ENCODE data around the gene ADGRL3. TPM values are rescaled to one million over a fixed set of nuclear protein-coding genes. Genes with fewer than 3 reads are reported as not detected.

Gene ADGRL3
- polyA plus RNA-seq, 2 donors: 0.12 to 0.20 TPM

DNA sequence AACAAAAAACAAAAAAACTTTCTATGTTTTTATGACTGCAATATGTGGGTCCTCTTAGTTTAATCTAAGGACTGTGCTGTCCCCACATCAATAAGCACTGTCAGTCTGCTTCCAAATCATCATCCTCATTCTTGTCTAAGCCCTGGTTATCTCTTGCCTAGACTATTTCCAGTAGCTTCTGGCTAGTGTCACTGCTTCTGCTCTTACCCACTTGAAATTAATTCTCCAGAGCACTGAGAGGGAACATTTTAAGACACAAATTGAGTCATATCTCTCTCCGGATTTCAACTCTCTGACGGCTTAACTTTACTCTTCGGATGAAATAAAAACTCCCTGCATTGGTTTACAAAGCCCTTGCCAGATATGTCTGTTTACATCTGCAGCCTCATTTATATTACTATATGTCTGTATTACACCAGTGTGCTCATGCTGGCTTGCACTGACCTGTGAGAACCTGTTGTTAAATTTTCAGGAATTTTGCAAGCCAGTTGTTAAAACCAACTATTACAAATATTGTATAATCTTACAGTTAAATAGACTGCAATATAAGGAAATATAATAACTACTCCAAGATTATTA lies 345.9 kb downstream of the ADGRL3 start:
- no peaks in the 10 kb centered on the region for H3K4me1 ChIP-seq (ENCODE audit: control insufficient read depth in 2 of 2, insufficient read depth in 2 of 2, low read length in 1 of 2)
- no peaks in the 10 kb centered on the region for H3K36me3 ChIP-seq (ENCODE audit: control insufficient read depth in 2 of 2, insufficient read depth in 2 of 2, low read length in 1 of 2)
- H3K27ac ChIP-seq (ENCODE audit: low read depth in 2 of 2, low read length in 1 of 2): no peak overlapping the region
- no peak overlapping the region for H3K4me3 ChIP-seq (ENCODE audit: low read depth in 1 of 2, low read length in 2 of 2)
- 30 to 49% methylated on average over 3 of the region's 3 CpGs for WGBS, 2 donors
- no peaks in the 10 kb centered on the region for H3K9me3 ChIP-seq (ENCODE audit: control insufficient read depth in 2 of 2, insufficient read depth in 1 of 2, low read depth in 1 of 2, low read length in 1 of 2)
- H3K27me3 ChIP-seq (ENCODE audit: control insufficient read depth in 1 of 2, insufficient read depth in 2 of 2, low read length in 2 of 2): no peaks in the 10 kb centered on the region

GRCh38 chr4:61549336-61549735 lies 349.2 kb downstream of the ADGRL3 start:
- H3K4me1 ChIP-seq (ENCODE audit: control insufficient read depth in 2 of 2, insufficient read depth in 2 of 2, low read length in 1 of 2): no peaks in the 10 kb centered on the region

DNA sequence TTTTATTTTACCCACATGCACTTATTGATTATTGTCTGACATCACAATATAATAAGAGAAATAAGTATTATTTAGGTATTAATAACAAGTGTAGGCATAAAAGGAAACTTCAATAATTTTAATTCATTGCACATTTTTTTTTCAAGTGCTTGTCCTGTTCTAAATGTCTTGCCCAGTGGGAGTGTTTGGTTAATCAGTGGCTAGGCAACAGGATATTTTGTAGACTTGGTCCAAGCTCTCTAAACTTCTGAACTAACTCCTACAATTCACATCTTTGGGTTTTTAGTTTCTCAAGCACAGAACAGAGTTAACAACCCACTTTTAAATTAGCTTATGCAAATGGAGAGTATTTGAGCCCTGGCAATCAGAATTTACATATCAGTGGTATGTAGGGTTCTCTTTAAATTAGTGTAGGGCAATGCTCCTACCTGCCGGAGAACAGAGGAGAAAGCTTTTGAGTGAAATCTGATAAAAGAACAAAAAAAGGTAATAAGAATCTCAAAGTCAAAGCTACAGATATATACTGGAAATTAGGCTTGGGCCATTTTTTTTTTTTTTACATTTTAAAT lies 353.5 kb downstream of the ADGRL3 start:
- Histone ChIP-seq H3K4me3 (ENCODE audit: low read depth in 1 of 2, low read length in 2 of 2) (no peak overlapping the region), H3K9me3 (ENCODE audit: control insufficient read depth in 2 of 2, insufficient read depth in 1 of 2, low read depth in 1 of 2, low read length in 1 of 2) (no peaks in the 10 kb centered on the region), H3K36me3 (ENCODE audit: control insufficient read depth in 2 of 2, insufficient read depth in 2 of 2, low read length in 1 of 2) (no peaks in the 10 kb centered on the region), H3K27ac (ENCODE audit: low read depth in 2 of 2, low read length in 1 of 2) (no peak overlapping the region), H3K4me1 (ENCODE audit: control insufficient read depth in 2 of 2, insufficient read depth in 2 of 2, low read length in 1 of 2) (no peaks in the 10 kb centered on the region), H3K27me3 (ENCODE audit: control insufficient read depth in 1 of 2, insufficient read depth in 2 of 2, low read length in 2 of 2) (no peaks in the 10 kb centered on the region)
- 84 to 98% methylated on average over 1 of the region's 1 CpG for WGBS, 2 donors

More at GRCh38 chr4:61549336-61549735, 349.2 kb downstream of the ADGRL3 start:
- 90 to 91% methylated on average over 2 of the region's 2 CpGs for WGBS, 2 donors
- no peak overlapping the region for H3K27ac ChIP-seq (ENCODE audit: low read depth in 2 of 2, low read length in 1 of 2)
- no peaks in the 10 kb centered on the region for H3K36me3 ChIP-seq (ENCODE audit: control insufficient read depth in 2 of 2, insufficient read depth in 2 of 2, low read length in 1 of 2)
- H3K9me3 ChIP-seq (ENCODE audit: control insufficient read depth in 2 of 2, insufficient read depth in 1 of 2, low read depth in 1 of 2, low read length in 1 of 2): no peaks in the 10 kb centered on the region
- no peaks in the 10 kb centered on the region for H3K27me3 ChIP-seq (ENCODE audit: control insufficient read depth in 1 of 2, insufficient read depth in 2 of 2, low read length in 2 of 2)
- no peak overlapping the region for H3K4me3 ChIP-seq (ENCODE audit: low read depth in 1 of 2, low read length in 2 of 2)

DNA sequence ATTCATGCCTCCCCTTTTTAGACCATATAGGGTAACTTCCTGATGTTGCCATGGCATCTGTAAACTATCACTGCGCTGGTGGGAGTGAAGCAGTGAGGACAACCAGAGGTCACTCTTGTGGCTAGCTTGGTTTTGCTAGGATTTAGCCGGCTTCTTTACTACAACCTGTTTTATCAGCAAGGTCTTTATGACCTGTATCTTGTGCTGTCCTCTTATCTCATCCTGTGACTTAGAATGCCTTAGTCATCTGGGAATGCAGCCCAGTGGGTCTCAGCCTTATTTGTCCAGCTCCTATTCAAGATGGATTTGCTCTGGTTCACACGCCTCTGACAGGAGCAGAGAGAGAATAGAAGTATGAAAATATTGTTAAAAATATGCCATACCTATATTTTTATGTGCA lies 355.7 kb downstream of the ADGRL3 start:
- Histone ChIP-seq H3K27me3 (ENCODE audit: control insufficient read depth in 1 of 2, insufficient read depth in 2 of 2, low read length in 2 of 2) (no peaks in the 10 kb centered on the region), H3K36me3 (ENCODE audit: control insufficient read depth in 2 of 2, insufficient read depth in 2 of 2, low read length in 1 of 2) (no peaks in the 10 kb centered on the region), H3K27ac (ENCODE audit: low read depth in 2 of 2, low read length in 1 of 2) (no peak overlapping the region), H3K4me1 (ENCODE audit: control insufficient read depth in 2 of 2, insufficient read depth in 2 of 2, low read length in 1 of 2) (no peaks in the 10 kb centered on the region), H3K4me3 (ENCODE audit: low read depth in 1 of 2, low read length in 2 of 2) (no peak overlapping the region), H3K9me3 (ENCODE audit: control insufficient read depth in 2 of 2, insufficient read depth in 1 of 2, low read depth in 1 of 2, low read length in 1 of 2) (no peaks in the 10 kb centered on the region)
- WGBS, 2 donors: 47 to 64% methylated on average over 3 of the region's 3 CpGs

GRCh38 chr4:61556277-61556676 lies 356.2 kb downstream of the ADGRL3 start:
- Histone ChIP-seq H3K27me3 (ENCODE audit: control insufficient read depth in 1 of 2, insufficient read depth in 2 of 2, low read length in 2 of 2) (no peaks in the 10 kb centered on the region), H3K4me3 (ENCODE audit: low read depth in 1 of 2, low read length in 2 of 2) (no peak overlapping the region), H3K9me3 (ENCODE audit: control insufficient read depth in 2 of 2, insufficient read depth in 1 of 2, low read depth in 1 of 2, low read length in 1 of 2) (no peaks in the 10 kb centered on the region), H3K4me1 (ENCODE audit: control insufficient read depth in 2 of 2, insufficient read depth in 2 of 2, low read length in 1 of 2) (no peaks in the 10 kb centered on the region), H3K27ac (ENCODE audit: low read depth in 2 of 2, low read length in 1 of 2) (no peak overlapping the region), H3K36me3 (ENCODE audit: control insufficient read depth in 2 of 2, insufficient read depth in 2 of 2, low read length in 1 of 2) (no peaks in the 10 kb centered on the region)
- WGBS, 2 donors: 61 to 89% methylated on average over 1 of the region's 1 CpG

DNA sequence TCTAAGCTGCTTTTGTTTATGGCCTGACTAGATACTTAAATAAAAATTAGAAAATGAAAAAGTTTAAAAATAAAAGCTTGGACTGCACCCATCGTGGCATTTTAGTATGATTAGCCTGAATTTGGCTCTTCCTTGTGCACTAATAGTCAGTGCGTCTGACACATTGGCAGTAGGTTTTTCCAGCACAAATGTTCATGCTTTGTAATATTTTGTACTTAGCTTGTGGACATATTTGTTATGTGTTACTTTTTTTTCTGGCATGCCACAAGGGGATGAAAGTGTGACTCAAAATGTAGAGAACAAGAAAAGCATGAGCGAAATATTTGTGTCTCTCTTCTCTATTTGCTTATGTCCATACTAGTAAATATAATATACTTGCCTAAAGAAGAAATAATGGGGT lies 359.3 kb downstream of the ADGRL3 start:
- Histone ChIP-seq H3K27ac (ENCODE audit: low read depth in 2 of 2, low read length in 1 of 2) (no peak overlapping the region), H3K36me3 (ENCODE audit: control insufficient read depth in 2 of 2, insufficient read depth in 2 of 2, low read length in 1 of 2) (no peaks in the 10 kb centered on the region), H3K27me3 (ENCODE audit: control insufficient read depth in 1 of 2, insufficient read depth in 2 of 2, low read length in 2 of 2) (no peaks in the 10 kb centered on the region), H3K9me3 (ENCODE audit: control insufficient read depth in 2 of 2, insufficient read depth in 1 of 2, low read depth in 1 of 2, low read length in 1 of 2) (no peaks in the 10 kb centered on the region), H3K4me3 (ENCODE audit: low read depth in 1 of 2, low read length in 2 of 2) (no peak overlapping the region), H3K4me1 (ENCODE audit: control insufficient read depth in 2 of 2, insufficient read depth in 2 of 2, low read length in 1 of 2) (no peaks in the 10 kb centered on the region)
- WGBS, 2 donors: 77% methylated on average over 3 of the region's 3 CpGs

- Histone ChIP-seq H3K27me3 (ENCODE audit: control insufficient read depth in 1 of 2, insufficient read depth in 2 of 2, low read length in 2 of 2) (no peaks in the 10 kb centered on the region), H3K9me3 (ENCODE audit: control insufficient read depth in 2 of 2, insufficient read depth in 1 of 2, low read depth in 1 of 2, low read length in 1 of 2) (no peaks in the 10 kb centered on the region), H3K36me3 (ENCODE audit: control insufficient read depth in 2 of 2, insufficient read depth in 2 of 2, low read length in 1 of 2) (no peaks in the 10 kb centered on the region), H3K27ac (ENCODE audit: low read depth in 2 of 2, low read length in 1 of 2) (no peak overlapping the region), H3K4me1 (ENCODE audit: control insufficient read depth in 2 of 2, insufficient read depth in 2 of 2, low read length in 1 of 2) (no peaks in the 10 kb centered on the region), H3K4me3 (ENCODE audit: low read depth in 1 of 2, low read length in 2 of 2) (no peak overlapping the region)
Measured at GRCh38 chr4:61561028-61561427, 360.9 kb downstream of the ADGRL3 start.

DNA sequence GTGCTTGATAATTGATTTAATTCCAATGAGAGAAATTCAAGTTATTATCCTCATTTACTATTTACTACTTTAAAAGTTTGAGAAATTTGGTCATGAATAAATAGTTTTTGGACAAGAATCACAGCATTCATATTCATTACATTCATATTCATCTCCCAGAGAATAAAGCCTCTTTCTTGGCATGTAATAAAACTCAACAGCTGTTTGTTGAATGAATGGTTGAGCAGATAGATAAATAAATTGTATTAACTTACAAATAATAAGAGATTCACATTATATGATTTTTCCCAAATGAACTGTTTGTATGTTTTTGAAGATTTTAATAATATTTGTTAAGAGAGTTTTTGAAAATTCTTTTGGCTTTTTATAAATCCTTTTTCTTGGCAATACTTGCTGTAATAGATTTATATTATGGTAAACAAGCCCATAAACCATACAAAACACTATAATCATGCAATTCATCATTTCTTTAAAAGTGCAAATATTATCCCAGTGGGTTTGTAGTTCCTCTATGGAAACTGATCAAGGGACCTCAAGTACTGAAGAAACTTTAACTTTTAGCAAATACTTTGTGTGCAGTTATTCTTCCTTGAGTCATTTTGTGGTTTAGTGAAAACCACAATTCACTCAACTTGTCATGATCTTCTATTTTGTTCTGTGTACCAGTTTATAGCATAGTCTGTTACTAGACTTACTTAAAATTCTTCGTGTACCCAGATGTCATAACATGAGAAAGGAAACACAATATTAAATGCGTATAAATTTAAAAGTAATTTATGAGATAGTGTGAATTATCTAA lies 371.8 kb downstream of the ADGRL3 start:
- no peaks in the 10 kb centered on the region for H3K27me3 ChIP-seq (ENCODE audit: control insufficient read depth in 1 of 2, insufficient read depth in 2 of 2, low read length in 2 of 2)
- H3K36me3 ChIP-seq (ENCODE audit: control insufficient read depth in 2 of 2, insufficient read depth in 2 of 2, low read length in 1 of 2): no peaks in the 10 kb centered on the region
- H3K4me3 ChIP-seq (ENCODE audit: low read depth in 1 of 2, low read length in 2 of 2): no peak overlapping the region
- H3K27ac ChIP-seq (ENCODE audit: low read depth in 2 of 2, low read length in 1 of 2): no peak overlapping the region
- no peaks in the 10 kb centered on the region for H3K9me3 ChIP-seq (ENCODE audit: control insufficient read depth in 2 of 2, insufficient read depth in 1 of 2, low read depth in 1 of 2, low read length in 1 of 2)
- 63 to 66% methylated on average over 2 of the region's 2 CpGs for WGBS, 2 donors
- no peaks in the 10 kb centered on the region for H3K4me1 ChIP-seq (ENCODE audit: control insufficient read depth in 2 of 2, insufficient read depth in 2 of 2, low read length in 1 of 2)

DNA sequence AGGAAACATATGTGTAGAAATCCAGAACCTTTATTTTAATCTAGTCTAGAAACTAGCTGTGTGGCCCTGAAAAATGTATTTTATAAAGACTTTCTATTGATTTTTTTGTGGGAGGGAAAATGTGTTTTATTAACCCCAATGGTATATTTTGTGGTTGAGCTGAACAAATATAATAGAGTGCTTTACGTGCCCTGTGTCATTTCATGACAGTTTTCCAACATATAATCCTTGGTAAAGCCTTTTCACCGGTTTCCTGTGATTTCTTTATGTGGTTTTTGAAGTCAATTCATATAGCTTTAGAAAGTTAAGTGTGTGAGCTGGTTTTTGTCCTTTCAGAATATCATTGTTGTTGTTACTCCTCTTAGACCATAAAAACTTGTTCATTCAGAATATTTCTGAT lies 375.7 kb downstream of the ADGRL3 start:
- no peaks in the 10 kb centered on the region for H3K27me3 ChIP-seq (ENCODE audit: control insufficient read depth in 1 of 2, insufficient read depth in 2 of 2, low read length in 2 of 2)
- 65 to 70% methylated on average over 2 of the region's 2 CpGs for WGBS, 2 donors
- no peaks in the 10 kb centered on the region for H3K36me3 ChIP-seq (ENCODE audit: control insufficient read depth in 2 of 2, insufficient read depth in 2 of 2, low read length in 1 of 2)

DNA sequence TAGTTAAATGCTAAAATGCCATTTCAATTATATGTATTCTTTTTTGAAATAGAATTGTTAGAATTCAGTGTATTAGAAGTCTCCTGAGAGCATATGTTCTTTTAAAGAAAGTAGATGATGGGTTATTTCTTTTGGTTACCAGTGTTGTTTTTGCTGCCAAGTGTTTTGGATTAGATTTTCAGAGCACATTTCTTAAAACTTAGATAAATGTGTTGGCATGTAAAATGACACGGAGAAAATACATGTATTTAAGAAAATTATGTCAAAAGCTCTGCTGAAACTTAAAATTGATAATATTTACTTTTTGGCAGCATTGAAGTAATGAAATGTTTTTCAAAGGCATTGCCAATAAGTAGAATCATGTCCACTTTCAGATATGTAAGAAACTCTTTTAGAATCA lies 379.7 kb downstream of the ADGRL3 start:
- whole genome bisulfite sequencing, 2 donors: 58 to 63% methylated on average over 1 of the region's 1 CpG
- Histone ChIP-seq H3K4me1 (ENCODE audit: control insufficient read depth in 2 of 2, insufficient read depth in 2 of 2, low read length in 1 of 2) (no peaks in the 10 kb centered on the region), H3K36me3 (ENCODE audit: control insufficient read depth in 2 of 2, insufficient read depth in 2 of 2, low read length in 1 of 2) (no peaks in the 10 kb centered on the region), H3K4me3 (ENCODE audit: low read depth in 1 of 2, low read length in 2 of 2) (no peak overlapping the region), H3K9me3 (ENCODE audit: control insufficient read depth in 2 of 2, insufficient read depth in 1 of 2, low read depth in 1 of 2, low read length in 1 of 2) (no peaks in the 10 kb centered on the region), H3K27me3 (ENCODE audit: control insufficient read depth in 1 of 2, insufficient read depth in 2 of 2, low read length in 2 of 2) (no peaks in the 10 kb centered on the region), H3K27ac (ENCODE audit: low read depth in 2 of 2, low read length in 1 of 2) (no peak overlapping the region)

More for the DNA sequence above, 375.7 kb downstream of the ADGRL3 start:
- H3K27ac ChIP-seq (ENCODE audit: low read depth in 2 of 2, low read length in 1 of 2): no peak overlapping the region
- H3K9me3 ChIP-seq (ENCODE audit: control insufficient read depth in 2 of 2, insufficient read depth in 1 of 2, low read depth in 1 of 2, low read length in 1 of 2): no peaks in the 10 kb centered on the region
- H3K4me3 ChIP-seq (ENCODE audit: low read depth in 1 of 2, low read length in 2 of 2): no peak overlapping the region
- H3K4me1 ChIP-seq (ENCODE audit: control insufficient read depth in 2 of 2, insufficient read depth in 2 of 2, low read length in 1 of 2): no peaks in the 10 kb centered on the region
